Activated CD4-positive, alpha-beta memory T cell treated with anti-CD3 and anti-CD28 coated beads for 36 hours (primary cell): ENCODE measurements around the gene LOX. TPM values are rescaled to one million over a fixed set of nuclear protein-coding genes. Genes with fewer than 3 reads are reported as not detected.

Source experiments
- CTCF ChIA-PET: fragments of 350-600 bp; sonication (Branson Sonifier 250); formaldehyde crosslinking; loops from one replicate; lab custom pipeline; 2021; ENCODE audit warnings: antibody characterized with exemption, inconsistent platforms; lab: Charles Lee
- POLR2A ChIA-PET: fragments of 350-600 bp; sonication (Branson Sonifier 250); formaldehyde crosslinking; loops from one replicate; lab custom pipeline; 2021; ENCODE audit warnings: antibody characterized with exemption; lab: Charles Lee
- DNase-seq: peaks from one replicate; pipeline ENCODE4 v3.0.0-alpha.2; 2020
- H3K27ac Mint-ChIP-seq: one replicate; pipeline ENCODE4 v1.8.0; 2021; ENCODE audit warnings: mixed read lengths
- H3K27me3 Mint-ChIP-seq: one replicate; pipeline ENCODE4 v1.8.0; 2021; ENCODE audit warnings: mixed read lengths
- H3K36me3 Mint-ChIP-seq: one replicate; pipeline ENCODE4 v1.8.0; 2021; ENCODE audit warnings: mixed read lengths
- H3K4me1 Mint-ChIP-seq: one replicate; pipeline ENCODE4 v1.8.0; 2021; ENCODE audit warnings: low read depth, mixed read lengths
- H3K4me3 Mint-ChIP-seq: one replicate; pipeline ENCODE4 v1.8.0; 2021; ENCODE audit warnings: mild to moderate bottlenecking, mixed read lengths
- H3K9me3 Mint-ChIP-seq: one replicate; pipeline ENCODE4 v1.8.0; 2021; ENCODE audit warnings: mixed read lengths
- intact Hi-C: fragments of 100-400 bp; cut with micrococcal nuclease; formaldehyde crosslinking; loops from one replicate; pipeline ENCODE4 v1.15.1; 2023
- total RNA-seq, 2 experiments: library from RNA; stranded (reverse); gene quantifications; one replicate each; pipeline ENCODE4 v1.2.3, GENCODE V29; 2021

The LOX gene
- total RNA-seq, 2 experiments from 2014 or later = not detected

DNA sequence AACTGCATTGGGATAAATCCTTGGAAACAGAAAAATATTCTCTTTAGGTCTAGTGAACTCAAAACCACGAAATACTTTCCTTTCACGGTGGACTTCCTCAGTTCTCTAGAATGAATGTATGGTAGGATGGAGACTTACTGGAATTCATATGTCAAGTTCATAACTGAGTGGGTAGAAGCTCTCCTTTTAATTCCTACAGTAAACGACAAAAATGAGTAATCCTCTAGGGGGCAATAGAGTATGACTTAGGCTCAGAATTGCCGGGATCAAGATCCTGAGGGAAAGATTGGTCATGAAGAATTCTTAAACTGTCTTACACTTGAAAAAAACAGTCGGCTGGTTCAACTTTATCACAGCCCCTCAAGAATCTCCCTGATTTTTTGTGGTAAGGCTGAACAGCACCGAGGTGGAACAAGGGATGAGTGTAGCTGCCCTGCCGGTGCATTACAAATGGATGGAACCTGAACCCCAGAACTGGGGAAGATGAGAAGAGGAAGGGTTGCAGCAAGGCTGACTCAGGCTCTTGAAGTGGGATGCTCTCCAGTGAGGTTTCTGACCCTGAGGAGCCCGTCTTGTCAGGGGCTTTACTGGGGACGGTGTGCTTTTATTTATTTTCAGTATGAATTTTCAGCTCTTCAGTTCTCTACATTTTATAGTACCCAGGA is 14.0 kb upstream of the LOX start:
- Mint-ChIP-seq H3K4me1 (no peaks in the 10 kb centered on the region), H3K9me3 (no peaks in the 10 kb centered on the region), H3K27me3 (no peaks in the 10 kb centered on the region), H3K36me3 (no peaks in the 10 kb centered on the region), H3K4me3 (no peak overlapping the region), H3K27ac (no peak overlapping the region)
- POLR2A ChIA-PET = no interaction called here
- DNase-seq = no peak
- CTCF ChIA-PET = interaction anchor here (1.0 kb wide), 1 partner anchor 11 kb away, joined by 3 read pairs; no protein-coding TSS in a partner anchor
- intact Hi-C loops = no loop called here

GRCh38 chr5:122089096-122090013 is 11.3 kb upstream of the LOX start:
- H3K4me1 Mint-ChIP-seq = no peaks in the 10 kb centered on the region
- H3K9me3 Mint-ChIP-seq = no peaks in the 10 kb centered on the region
- no peak overlapping the region for H3K4me3 Mint-ChIP-seq
- DNase-seq = no peak
- no peaks in the 10 kb centered on the region for H3K27me3 Mint-ChIP-seq
- ChIA-PET POLR2A (no interaction called here), CTCF (no interaction called here)
- H3K27ac Mint-ChIP-seq = no peak overlapping the region
- intact Hi-C loops = no loop called here
- H3K36me3 Mint-ChIP-seq = no peaks in the 10 kb centered on the region

GRCh38 chr5:122085041-122085440 is 7.0 kb upstream of the LOX start:
- ChIA-PET POLR2A (no interaction called here), CTCF (interaction anchor here (1.6 kb wide), 1 partner anchor 17 kb away, joined by 5 read pairs; no protein-coding TSS in a partner anchor)
- H3K27me3 Mint-ChIP-seq = peaks cover 5% of the 10 kb centered on the region
- H3K27ac Mint-ChIP-seq = no peak overlapping the region
- H3K36me3 Mint-ChIP-seq = no peaks in the 10 kb centered on the region
- no peaks in the 10 kb centered on the region for H3K4me1 Mint-ChIP-seq
- no peak for DNase-seq
- no peak overlapping the region for H3K4me3 Mint-ChIP-seq
- intact Hi-C loops = no loop called here
- no peaks in the 10 kb centered on the region for H3K9me3 Mint-ChIP-seq

- Mint-ChIP-seq H3K27me3 (peaks cover 15% of the 10 kb centered on the region), H3K4me1 (no peaks in the 10 kb centered on the region), H3K9me3 (no peaks in the 10 kb centered on the region), H3K36me3 (no peaks in the 10 kb centered on the region), H3K4me3 (no peak overlapping the region), H3K27ac (no peak overlapping the region)
- CTCF ChIA-PET = no interaction called here
- intact Hi-C loops = no loop called here
- POLR2A ChIA-PET = no interaction called here
- DNase-seq = no peak
Measured at GRCh38 chr5:122083535-122083934, 5.5 kb upstream of the LOX start.

GRCh38 chr5:122081541-122081940 is 3.5 kb upstream of the LOX start:
- ChIA-PET CTCF (no interaction called here), POLR2A (no interaction called here)
- Mint-ChIP-seq H3K36me3 (no peaks in the 10 kb centered on the region), H3K4me1 (peaks cover 16% of the 10 kb centered on the region), H3K9me3 (no peaks in the 10 kb centered on the region), H3K4me3 (no peak overlapping the region), H3K27ac (no peak overlapping the region), H3K27me3 (peaks cover 31% of the 10 kb centered on the region)
- intact Hi-C loops = no loop called here
- DNase-seq = no peak

DNA sequence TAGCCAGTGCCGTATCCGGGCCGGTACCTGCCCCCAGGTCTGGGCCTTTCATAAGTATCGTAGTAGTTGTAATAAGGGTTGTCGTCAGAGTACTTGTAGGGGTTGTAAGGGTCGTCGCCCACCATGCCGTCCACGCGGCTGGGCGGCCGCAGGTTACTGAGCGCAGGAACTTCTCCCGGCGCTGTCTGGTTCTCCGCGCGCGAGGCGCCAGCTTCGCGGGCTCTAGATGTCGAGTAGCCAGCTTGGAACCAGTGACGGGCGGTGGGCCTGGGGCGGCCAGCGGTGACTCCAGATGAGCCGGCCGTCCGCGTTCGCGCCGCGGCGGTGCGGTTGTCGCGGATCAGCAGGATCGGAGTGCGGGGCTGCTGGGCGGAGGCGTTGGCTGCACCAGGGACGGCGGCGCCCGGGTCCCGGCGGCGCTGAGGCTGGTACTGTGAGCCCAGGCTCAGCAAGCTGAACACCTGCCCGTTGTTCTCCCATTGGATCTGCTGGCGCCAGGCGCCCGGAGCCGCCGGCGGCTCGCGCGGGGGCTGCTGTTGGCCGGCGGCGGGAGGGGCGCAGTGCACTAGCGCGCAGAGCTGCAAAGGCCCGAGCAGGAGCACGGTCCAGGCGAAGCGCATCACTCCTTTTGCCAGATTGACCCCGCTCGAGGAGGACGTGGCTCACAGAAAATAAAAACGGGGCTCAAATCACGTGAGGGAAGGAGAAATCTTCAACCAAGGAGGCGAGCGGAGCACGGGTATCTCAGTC is 518 bp downstream of the LOX start:
- POLR2A ChIA-PET = no interaction called here
- CTCF ChIA-PET = no interaction called here
- H3K36me3 Mint-ChIP-seq = no peaks in the 10 kb centered on the region
- intact Hi-C loops = no loop called here
- H3K9me3 Mint-ChIP-seq = no peaks in the 10 kb centered on the region
- peaks cover 17% of the 10 kb centered on the region for H3K4me1 Mint-ChIP-seq
- peaks cover 48% of the 10 kb centered on the region for H3K27me3 Mint-ChIP-seq
- peak overlapping the region; percentile 60 for H3K4me3 Mint-ChIP-seq
- DNase-seq = no peak
- H3K27ac Mint-ChIP-seq = no peak overlapping the region

DNA sequence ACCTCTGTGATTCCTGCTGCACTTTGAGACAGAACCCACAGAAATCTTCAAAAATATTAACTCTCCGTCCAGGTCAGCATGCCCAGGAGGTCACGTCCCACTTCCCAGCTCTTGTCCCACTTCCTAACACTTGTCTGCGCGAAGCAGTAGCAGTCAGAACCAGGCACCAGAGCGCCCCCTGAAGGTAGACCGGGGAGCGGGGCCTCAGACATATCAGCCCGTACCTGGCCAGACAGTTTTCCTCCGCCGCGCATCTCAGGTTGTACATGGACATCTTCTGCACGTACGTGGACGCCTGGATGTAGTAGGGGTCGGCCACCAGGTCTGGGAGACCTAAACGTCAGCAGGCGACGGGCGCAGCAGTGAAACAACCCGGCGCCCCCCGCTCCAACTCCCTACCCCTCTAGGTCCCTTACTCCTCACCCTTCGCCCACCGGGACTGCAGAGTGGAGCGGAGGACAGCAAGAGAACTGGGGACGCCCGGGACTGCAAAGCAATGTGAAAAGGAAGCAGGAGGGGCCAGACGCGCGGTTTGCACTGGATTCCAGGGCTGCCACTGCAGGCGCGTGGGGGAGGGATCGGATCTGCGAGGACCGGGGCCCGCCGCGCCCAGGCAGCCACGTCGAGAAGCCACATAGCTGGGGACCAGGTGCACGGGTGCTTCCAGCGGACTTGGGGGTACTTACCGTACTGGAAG is 1.2 kb downstream of the LOX start:
- Mint-ChIP-seq H3K36me3 (no peaks in the 10 kb centered on the region), H3K9me3 (no peaks in the 10 kb centered on the region), H3K27ac (no peak overlapping the region), H3K4me3 (peak overlapping the region; percentile 60), H3K4me1 (peaks cover 17% of the 10 kb centered on the region), H3K27me3 (peaks cover 48% of the 10 kb centered on the region)
- CTCF ChIA-PET = no interaction called here
- POLR2A ChIA-PET = no interaction called here
- intact Hi-C loops = loop anchor here (1.0 kb wide), 1 partner anchor 116 kb away; the partner anchor contains the start of gene SRFBP1
- peak; percentile 72 for DNase-seq

DNA sequence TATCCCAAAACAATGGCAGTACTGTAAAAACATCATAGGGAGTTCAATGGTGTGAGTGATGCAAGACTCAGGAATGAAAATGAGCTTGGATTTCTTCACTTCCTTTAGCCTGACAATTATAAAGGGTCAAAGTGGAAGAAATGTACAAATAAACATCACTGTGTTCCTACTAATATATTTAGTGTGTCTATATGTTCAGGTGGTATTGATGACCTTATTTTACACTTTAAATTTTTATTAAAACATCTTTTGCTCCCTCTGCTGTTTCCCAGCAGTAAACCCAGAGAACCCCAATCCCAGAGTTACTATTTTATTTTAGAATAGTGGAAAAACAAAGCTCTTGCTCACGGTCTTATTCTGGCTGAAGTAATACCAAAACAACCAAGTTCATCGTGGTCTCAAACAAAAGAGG is 2.0 kb downstream of the LOX start:
- no peak overlapping the region for H3K4me3 Mint-ChIP-seq
- ChIA-PET CTCF (interaction anchor here (0.5 kb wide), 1 partner anchor 456 kb away, joined by 3 read pairs; no protein-coding TSS in a partner anchor), POLR2A (no interaction called here)
- H3K9me3 Mint-ChIP-seq = no peaks in the 10 kb centered on the region
- peaks cover 17% of the 10 kb centered on the region for H3K4me1 Mint-ChIP-seq
- peaks cover 48% of the 10 kb centered on the region for H3K27me3 Mint-ChIP-seq
- no peak overlapping the region for H3K27ac Mint-ChIP-seq
- intact Hi-C loops = loop anchor here (1.0 kb wide), 1 partner anchor 115 kb away; the partner anchor contains the start of gene SRFBP1
- no peaks in the 10 kb centered on the region for H3K36me3 Mint-ChIP-seq
- DNase-seq = no peak

GRCh38 chr5:122073864-122074263 is 4.2 kb downstream of the LOX start:
- no peaks in the 10 kb centered on the region for H3K36me3 Mint-ChIP-seq
- intact Hi-C loops = no loop called here
- CTCF ChIA-PET = no interaction called here

GRCh38 chr5:122073018-122073417 is 5.0 kb downstream of the LOX start:
- H3K4me1 Mint-ChIP-seq = peaks cover 13% of the 10 kb centered on the region
- H3K9me3 Mint-ChIP-seq = no peaks in the 10 kb centered on the region
- peaks cover 29% of the 10 kb centered on the region for H3K27me3 Mint-ChIP-seq
- ChIA-PET CTCF (no interaction called here), POLR2A (no interaction called here)
- no peak overlapping the region for H3K4me3 Mint-ChIP-seq
- no peak overlapping the region for H3K27ac Mint-ChIP-seq
- no peaks in the 10 kb centered on the region for H3K36me3 Mint-ChIP-seq
- intact Hi-C loops = no loop called here
- DNase-seq = no peak

More at GRCh38 chr5:122073864-122074263, 4.2 kb downstream of the LOX start:
- Mint-ChIP-seq H3K4me3 (no peak overlapping the region), H3K27me3 (peaks cover 36% of the 10 kb centered on the region), H3K27ac (no peak overlapping the region), H3K4me1 (peaks cover 17% of the 10 kb centered on the region), H3K9me3 (no peaks in the 10 kb centered on the region)
- POLR2A ChIA-PET = no interaction called here
- no peak for DNase-seq

DNA sequence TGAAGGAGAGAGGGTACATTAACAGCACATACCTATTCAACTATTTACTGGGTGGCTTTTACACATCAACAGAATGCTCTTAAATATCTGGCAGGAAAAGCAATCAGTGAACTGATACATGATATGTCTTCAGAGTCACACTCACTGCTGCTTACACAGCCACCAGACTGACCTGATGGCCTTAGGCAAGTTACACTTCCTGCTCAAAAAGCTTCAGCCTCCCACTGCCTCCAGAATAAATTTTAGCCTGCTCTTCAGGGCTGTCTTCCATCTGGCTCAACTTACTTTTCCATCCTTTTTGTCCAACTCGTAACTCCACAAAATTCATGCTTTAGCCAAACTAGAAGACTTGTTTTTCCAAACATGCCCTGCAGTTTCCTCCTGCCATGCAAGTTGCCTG is 10.7 kb downstream of the LOX start:
- Mint-ChIP-seq H3K27ac (no peak overlapping the region), H3K27me3 (no peaks in the 10 kb centered on the region), H3K36me3 (no peaks in the 10 kb centered on the region), H3K9me3 (no peaks in the 10 kb centered on the region), H3K4me1 (no peaks in the 10 kb centered on the region), H3K4me3 (no peak overlapping the region)
- CTCF ChIA-PET = no interaction called here
- intact Hi-C loops = no loop called here
- POLR2A ChIA-PET = no interaction called here
- no peak for DNase-seq
